HuH-7.5 (cell line): ENCODE measurements around the gene EVA1B.

Experiments used
- DNase-seq: peaks from one replicate; pipeline ENCODE4 v3.0.0; 2011; ENCODE audit warnings: low spot score

The EVA1B gene

DNA sequence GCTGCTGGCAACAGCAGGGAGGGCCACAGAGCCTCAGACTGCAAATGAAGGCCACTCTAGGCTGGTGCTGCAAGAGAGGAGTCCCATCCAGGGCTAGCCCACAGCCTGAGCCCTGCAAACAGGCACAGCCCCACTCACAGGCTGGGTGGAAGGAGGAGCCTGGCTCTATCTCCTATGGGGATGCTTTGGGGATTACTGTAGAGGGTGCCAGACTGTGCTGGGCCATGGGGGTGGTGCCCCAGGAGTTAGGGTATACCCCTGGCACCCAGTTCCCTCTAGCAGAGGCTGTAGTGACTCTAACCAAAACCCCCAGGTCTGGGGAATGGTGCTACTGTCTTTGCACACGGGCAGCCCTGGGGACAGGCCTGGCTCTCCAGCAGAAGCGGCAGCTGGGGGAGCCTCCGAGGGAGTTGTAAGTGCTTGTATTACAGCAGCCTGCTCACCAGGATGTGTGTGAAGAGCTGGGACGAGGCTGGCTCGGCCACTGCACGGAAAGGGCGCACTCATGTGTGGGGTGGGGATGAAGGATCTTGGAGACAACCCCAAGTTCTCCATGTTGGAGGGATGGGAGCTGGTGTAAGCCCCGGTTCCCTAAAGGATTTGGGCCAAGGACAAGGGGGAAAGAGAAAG is 23.4 kb upstream of the EVA1B start:
- no peak for DNase-seq

DNA sequence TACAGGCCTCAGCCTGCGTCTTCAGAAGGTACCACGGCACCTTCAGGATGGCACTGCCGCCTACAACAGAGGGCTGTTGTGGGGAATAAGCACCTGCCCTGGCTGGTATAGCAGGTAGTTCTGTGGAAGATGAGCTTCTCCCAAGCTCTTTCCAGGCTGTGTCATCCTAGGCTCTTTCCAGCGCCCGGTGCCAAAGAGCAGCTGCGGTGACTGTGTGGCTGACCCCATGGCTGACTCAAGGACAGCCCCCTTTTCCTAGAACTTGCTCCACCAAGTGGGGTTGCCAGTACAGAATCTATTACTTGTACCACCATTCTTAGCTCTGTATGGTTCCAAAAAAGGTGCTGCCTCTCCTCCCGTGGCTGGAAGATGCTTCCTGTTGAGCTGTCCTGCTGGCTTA is 21.9 kb upstream of the EVA1B start:
- no peak for DNase-seq

- no peak for DNase-seq
These were observed 20.9 kb upstream of the EVA1B start for GRCh38 chr1:36344395-36344680.

DNA sequence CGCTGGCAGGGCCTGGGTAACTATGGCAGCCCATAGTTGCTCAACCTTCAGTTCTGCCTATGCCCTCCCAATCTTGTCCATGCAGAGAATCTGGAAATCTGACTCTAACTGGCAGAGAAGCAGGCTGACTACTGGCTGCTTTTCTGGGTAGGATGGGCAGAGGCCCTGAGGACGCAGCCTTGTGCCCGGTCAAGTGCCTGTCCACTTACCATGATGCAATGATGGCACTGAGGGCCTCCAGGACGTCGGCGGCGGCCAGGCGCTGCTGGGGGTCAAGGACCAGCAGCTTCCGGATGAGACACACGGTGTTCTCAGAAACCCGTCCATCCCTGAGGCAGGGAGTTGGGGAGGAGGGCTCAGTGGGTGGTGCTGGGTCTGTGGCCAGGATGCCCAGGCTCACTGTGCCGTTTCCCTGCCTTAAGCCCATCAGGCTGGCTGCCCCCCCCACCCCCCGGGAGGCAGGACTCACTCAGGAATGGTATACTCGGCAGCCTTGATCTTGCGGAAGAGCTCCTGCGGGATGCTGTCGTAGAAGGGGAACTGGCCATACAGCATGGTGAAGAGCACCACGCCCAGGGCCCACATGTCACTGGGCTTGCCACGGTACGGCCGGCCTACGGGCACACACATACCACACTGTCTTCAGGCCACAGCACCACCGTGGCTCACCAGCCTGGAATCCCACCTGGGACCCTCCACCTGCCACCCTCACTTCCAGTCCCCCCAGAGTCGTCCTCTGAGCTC is 20.4 kb upstream of the EVA1B start:
- DNase-seq: no peak

DNA sequence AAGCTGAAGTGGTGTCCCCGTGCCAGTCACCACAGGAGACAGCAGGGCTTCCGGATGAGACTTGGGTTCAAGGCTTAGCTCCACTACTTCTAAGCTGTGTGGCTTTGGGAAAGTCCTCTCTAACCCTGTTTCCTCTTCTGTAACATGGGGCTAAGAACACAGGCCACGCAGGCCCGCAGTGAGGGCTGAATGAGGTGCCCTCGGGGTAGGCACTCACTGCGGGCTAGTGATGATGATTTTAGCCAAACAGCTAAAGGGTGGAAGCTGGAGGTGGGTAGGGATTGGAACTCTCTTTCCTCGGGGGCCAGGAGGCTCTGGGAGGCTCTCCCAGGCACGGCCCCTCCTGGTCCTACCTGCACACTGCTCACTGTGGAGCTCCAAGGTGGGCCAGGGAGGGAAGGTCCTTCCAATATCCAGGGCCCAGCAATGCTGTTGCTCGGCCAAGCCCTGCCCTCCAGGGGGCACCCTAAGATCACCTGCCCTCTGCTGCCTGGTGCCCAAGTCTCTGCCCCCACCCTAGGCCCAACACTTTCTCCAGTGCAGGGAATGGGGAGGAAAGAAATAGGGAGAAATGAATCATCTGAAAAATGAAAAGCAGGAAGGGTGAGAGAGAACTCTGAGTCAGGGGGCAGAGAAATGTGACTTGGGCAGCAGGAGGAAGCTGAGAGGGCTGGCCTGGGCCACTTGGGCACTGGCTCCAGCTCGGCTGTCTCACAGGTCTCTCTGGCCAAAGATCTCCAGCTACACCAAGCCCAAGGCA is 19.2 kb upstream of the EVA1B start:
- DNase-seq: peak; percentile 39

GRCh38 chr1:36341626-36342320 is 18.3 kb upstream of the EVA1B start:
- no peak for DNase-seq

GRCh38 chr1:36339615-36340014 is 16.2 kb upstream of the EVA1B start:
- no peak for DNase-seq

DNA sequence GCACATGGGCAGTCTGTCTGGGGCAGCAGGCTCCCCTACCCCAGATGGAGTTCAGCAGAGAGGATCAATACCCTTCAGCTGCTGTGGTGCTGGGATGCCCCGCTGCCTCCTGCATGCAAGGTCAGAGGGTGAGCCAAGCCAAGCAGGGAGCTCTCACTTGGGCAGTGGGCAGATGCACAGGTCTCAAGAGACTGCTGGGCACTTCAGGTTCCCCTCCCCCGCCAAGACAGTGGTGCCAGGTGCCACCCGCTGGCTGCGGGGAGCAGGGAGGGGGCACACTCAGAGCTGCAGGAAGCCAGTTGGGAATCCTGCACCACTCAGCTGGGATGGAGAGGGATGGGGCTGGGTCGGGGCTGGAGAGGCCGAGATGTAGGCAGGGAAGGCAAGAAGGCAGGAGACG is 15.8 kb upstream of the EVA1B start:
- DNase-seq: no peak

DNA sequence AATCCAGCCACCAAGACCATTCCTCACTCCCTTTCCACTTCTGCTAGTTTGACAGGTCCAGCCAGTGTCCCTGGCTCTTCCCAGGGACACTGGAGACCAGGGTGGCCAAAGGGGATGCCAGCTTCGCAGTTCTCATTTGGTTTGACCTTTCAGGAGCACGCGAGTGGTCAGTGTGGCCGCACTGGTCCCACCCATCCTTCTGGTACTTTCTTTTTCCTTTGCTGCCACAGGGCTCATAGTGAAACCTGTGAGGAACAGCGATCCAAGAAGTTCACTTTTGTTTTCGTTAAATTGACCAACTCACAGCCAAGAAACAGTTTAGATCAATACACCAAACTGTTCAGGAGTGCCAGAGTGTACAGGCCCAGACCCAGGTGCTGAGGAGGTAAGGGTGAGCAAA is 14.4 kb upstream of the EVA1B start:
- DNase-seq: no peak

DNA sequence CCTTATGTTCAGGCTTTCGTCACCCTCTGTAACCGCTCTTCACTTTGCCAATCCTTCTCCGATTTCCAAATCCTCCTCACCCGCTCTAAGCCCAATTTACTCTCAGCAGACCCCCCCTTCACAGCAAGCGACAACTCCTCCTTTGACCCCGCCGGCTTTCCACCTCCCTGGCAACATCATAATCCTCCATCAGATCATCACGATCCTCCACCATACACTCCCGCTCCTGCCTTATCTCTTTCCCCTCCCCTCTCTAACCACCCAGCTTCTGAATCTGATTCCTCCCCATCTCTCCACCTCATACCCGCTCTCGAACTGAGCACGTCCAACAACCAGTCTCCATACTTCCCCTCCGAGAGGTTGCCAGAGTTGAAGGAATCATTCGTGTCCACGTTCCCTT is 7.5 kb upstream of the EVA1B start:
- DNase-seq: no peak

DNA sequence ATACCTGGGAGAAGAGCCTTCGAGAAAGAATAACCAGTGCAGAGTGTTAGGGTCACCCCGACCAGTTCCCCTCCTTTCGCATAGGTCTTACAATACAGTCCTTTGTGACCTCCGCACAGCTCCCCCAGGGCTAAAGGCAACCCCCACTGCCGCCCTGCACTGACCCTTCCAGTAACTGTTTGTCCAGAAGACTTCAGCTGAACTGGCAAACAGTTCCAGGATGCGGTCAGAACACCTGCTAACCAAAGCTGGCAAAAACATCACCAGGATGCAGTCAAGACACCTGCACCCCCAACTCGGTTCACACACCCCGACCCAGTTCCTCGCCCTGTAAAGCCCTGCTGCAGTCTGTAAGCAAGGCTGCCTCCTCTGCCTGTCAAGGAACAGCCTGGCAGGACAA is 6.4 kb upstream of the EVA1B start:
- DNase-seq: no peak

DNA sequence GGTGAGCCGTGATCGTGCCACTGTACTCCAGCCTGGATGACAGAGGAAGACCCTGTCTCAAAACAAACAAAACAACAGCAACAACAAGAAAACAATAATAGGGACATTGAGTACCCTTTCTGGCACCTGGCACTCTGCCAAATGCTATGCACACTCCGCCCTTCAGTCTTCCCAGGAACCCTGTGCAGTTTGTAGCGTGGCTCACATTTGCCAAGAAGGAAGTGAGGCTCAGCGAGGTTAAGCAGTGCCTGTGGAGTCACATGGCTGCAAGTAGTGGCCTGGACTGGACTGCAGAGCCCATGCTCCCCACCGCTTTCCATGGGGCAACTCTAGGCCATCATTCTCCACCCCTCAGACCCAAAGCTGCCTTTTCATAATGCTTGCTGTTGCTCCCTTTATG is 5.3 kb upstream of the EVA1B start:
- DNase-seq: no peak

- no peak for DNase-seq
These were observed 4.6 kb upstream of the EVA1B start for GRCh38 chr1:36328088-36328480.

DNA sequence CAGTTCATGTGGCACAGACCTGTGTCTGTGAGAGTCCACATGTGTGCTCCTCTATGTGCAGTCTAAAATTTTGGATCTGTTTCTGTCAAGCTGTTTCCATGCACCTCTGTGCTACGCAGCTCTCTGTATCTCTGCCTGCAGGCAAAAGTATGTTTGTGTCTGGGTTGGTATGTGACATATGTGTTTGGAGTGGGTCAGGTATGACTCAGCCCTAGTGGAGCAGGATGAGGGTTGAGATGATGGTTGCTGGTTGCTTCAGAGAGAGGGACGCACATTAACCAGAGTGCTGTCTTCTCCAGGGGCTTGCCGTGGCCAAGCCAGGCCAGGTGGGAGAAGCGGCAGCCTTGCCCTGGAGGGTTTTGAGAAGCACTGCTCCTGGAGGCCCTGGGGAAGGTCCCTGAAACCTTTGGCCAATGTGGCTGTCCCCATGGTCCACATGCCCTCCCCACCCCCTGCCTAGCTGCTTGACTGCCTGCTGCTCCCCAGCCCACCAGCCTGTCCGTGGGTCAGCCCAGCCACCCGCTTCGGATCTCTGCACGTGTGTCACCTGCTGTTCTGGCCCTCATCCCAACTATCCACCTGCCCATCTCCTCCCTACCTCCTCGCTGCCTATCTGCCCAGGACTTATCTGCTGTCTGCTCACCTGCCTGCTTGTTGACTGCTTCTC is 4.1 kb upstream of the EVA1B start:
- DNase-seq: no peak

- no peak for DNase-seq
These were observed 3.1 kb upstream of the EVA1B start for GRCh38 chr1:36326499-36326898.

GRCh38 chr1:36324353-36324703 is 883 bp upstream of the EVA1B start:
- DNase-seq: no peak

DNA sequence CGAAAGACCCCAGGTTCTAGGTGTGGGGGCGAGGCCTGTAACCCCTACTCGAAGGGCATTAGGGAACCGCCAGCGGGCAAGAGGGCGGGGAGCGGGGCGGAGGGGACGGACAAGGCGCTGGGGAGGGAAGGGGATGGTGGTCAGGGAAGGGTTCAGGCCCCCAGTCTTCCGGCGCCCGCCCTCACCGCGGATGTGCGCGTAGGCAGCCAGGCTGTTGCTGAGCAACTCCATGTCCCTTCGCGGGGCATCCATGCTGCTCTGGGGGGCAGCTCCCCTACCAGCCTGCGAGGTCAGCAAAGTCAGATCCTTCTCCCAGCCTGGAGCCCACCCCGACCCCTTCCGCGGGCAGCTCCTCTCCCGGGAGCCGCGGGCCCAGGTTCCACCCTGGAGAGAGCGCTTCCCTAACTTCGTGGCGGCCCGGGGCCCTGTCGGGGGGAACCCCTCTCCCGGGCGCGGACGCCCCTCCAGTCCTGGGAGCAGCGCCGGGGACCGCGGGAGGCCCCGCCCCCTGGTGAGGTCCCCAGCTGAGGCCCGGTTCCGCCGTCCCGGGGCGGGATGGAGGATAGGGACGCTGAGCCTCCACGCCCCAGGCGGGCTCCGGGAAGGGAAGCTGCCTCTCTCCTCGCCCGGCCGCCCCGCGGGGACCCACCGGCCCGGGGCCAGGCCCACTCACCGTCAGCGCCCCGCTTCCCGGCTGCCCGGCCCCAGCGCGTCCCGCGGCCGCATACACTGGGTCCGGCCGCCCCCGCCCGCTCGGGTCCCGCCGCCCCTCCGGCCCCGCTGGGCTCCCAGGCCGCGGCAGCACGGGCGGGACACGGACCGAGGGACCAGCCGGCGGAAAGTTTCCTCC is 434 bp downstream of the EVA1B start:
- DNase-seq: peak; percentile 63

- DNase-seq: no peak
These were observed 1.2 kb downstream of the EVA1B start for GRCh38 chr1:36322041-36322785.

DNA sequence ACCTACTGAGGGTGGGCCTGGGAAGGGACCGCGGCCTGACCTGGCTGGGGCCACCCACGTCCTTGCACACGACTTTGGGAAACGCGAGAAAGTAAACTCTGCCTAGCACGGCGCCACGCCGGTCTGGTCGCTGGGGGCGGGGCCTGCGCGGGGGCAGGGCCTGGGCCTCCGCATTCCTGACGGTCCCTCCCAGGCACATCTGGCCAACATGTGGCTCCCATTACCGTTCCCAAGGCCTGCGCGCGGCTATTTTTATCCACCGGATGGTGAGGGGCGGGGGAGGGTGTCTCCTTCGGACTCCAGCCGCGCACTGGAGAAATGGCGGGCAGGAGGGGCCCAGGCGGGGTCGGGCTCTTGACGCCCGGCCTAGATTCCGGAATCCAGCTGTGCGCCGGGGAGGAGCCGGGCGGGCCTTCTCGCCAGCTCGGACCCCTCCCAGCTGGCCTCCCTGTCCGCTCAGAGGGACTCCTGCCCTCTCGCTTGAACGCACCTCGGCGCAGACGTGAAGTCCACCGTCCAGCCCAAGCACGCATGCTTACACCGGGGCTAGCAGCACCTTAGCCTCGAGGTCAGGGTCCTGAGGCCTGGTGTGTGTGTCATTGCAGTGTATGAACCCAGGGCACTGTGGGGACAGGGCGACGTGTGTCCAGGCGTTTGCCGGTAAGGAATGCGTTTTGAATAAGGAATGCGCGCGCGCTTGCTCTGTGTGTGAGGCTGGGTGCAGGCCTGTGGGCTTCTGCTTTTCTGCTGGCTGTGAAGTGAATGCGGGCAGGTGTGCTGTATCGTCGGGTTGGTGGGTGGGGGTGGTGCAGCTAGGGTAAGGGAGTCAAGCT is 2.1 kb downstream of the EVA1B start:
- DNase-seq: no peak

GRCh38 chr1:36320767-36321118 is 2.7 kb downstream of the EVA1B start:
- DNase-seq: no peak
